Body of pancreas (tissue), 4 donors: Measurements from ENCODE around the gene SLA2. TPM values are rescaled to one million over a fixed set of nuclear protein-coding genes. Genes with fewer than 3 reads are reported as not detected.
A peak's percentile ranks its signal among the peaks of the same experiment; 100 is the strongest.

Source experiments
- ATAC-seq: fragments of 150-250 bp; one replicate; pipeline ENCODE4 v1.9.1; 2016
- DNase-seq, 4 donors: peaks; one replicate each; pipeline ENCODE4 v3.0.0-alpha.2; 2019
- H3K27ac ChIP-seq, 4 donors: fragments of 200-600 bp; sonication (generic); 1 replicate in 3 of 4; 2 replicates in 1 of 4; pipeline versions ENCODE4 v1.5.1 to v1.6.1; 2016 to 2019; ENCODE audit warnings: mild to moderate bottlenecking in 1 of 4, mixed read lengths in 1 of 4, moderate library complexity in 1 of 4
- H3K27me3 ChIP-seq, 2 donors: fragments of 200-600 bp; sonication (generic); one replicate each; pipeline ENCODE4 v1.6.0; 2016; ENCODE audit warnings: mild to moderate bottlenecking in 1 of 2
- H3K36me3 ChIP-seq, 2 donors: fragments of 200-600 bp; sonication (generic); replicated peaks in 1 of 2; 2 replicates each; pipeline ENCODE4 v1.5.1; 2016; ENCODE audit warnings: low read depth in 2 of 2; ENCODE audit not compliant: insufficient read depth in 1 of 2
- H3K4me1 ChIP-seq: fragments of 200-600 bp; sonication (generic); one replicate; pipeline ENCODE4 v1.6.0; 2016
- H3K4me3 ChIP-seq, 2 donors: fragments of 200-600 bp; sonication (generic); 1 replicate in 1 of 2; 2 replicates in 1 of 2; pipeline ENCODE4 v1.5.1; 2016 to 2019
- H3K9me3 ChIP-seq, 3 donors: fragments of 200-600 bp; sonication (generic); 1 replicate in 2 of 3; 2 replicates in 1 of 3; pipeline ENCODE4 v1.5.1; 2016
- CTCF ChIP-seq, 7 experiments: fragments of 450-650 bp in 4 of 7; fragments of 200-600 bp in 3 of 7; sonication (generic) in 3 of 7; IDR thresholded peaks; one replicate each; pipeline ENCODE4 v1.5.1; 2016 to 2019; ENCODE audit warnings: antibody characterized with exemption in 7 of 7
- POLR2A ChIP-seq, 3 donors: fragments of 450-650 bp; IDR thresholded peaks; one replicate each; pipeline ENCODE4 v1.6.1; 2016; ENCODE audit warnings: antibody characterized with exemption in 3 of 3, mild to moderate bottlenecking in 2 of 3
- WGBS, 2 donors: methylation state at CpG; one replicate each; pipeline ENCODE4 v1.1.5; 2017; 5-methylcytosine and 5-hydroxymethylcytosine counted together
- intact Hi-C: fragments of 100-400 bp; cut with DNase I; formaldehyde crosslinking; loops from one replicate; pipeline ENCODE4 v1.15.1; 2023
- total RNA-seq, 2 donors: library from RNA; depleted of rRNA; stranded (reverse); fragments of >200 nt; gene quantifications; one replicate each; pipeline ENCODE4 v1.1.0, GENCODE V29; 2016

Gene SLA2
- total RNA-seq, 2 donors from 2014 or later = 1.0 TPM; not detected in 1

GRCh38 chr20:36573798-36574365 is 72.1 kb downstream of the SLA2 start:
- intact Hi-C loops = no loop called here
- DNase-seq (peak; percentile 23 to 44 (median 33)), ATAC-seq (peak; percentile 10)
- Histone ChIP-seq H3K27me3 (no peaks in the 10 kb centered on the region), H3K4me3 (peak overlapping the region; percentile 78 to 86), H3K36me3 (no peaks in the 10 kb centered on the region), H3K4me1 (peaks cover 33% of the 10 kb centered on the region), H3K27ac (peak overlapping the region; percentile 87 to 98 (median 96)), H3K9me3 (no peaks in the 10 kb centered on the region)
- WGBS, 2 donors = 0 to 1% methylated on average over 2 to 44 of the region's 53 CpGs
- TF ChIP-seq CTCF (IDR thresholded peaks at IDR 0.05) (no peak), POLR2A (IDR thresholded peaks at IDR 0.05) (no peak)

- H3K9me3 ChIP-seq = no peaks in the 10 kb centered on the region
- H3K4me1 ChIP-seq = peaks cover 33% of the 10 kb centered on the region
- ATAC-seq = peak; percentile 80
- peak within 1 kb of the TSS; percentile 87 to 98 (median 96) for H3K27ac ChIP-seq
- 1 to 4% methylated on average over 19 to 55 of the region's 80 CpGs for WGBS, 2 donors
- H3K27me3 ChIP-seq = no peaks in the 10 kb centered on the region
- intact Hi-C loops = no loop called here
- no peak for TF ChIP-seq CTCF (IDR thresholded peaks at IDR 0.05)
- peak; percentile 66 to 75 (median 71) for TF ChIP-seq POLR2A (IDR thresholded peaks at IDR 0.05)
- no peaks in the 10 kb centered on the region for H3K36me3 ChIP-seq
- DNase-seq = peak; percentile 83 to 89 (median 86)
- H3K4me3 ChIP-seq = peak within 1 kb of the TSS; percentile 78 to 86
Measured at GRCh38 chr20:36573103-36573797, 72.7 kb downstream of the SLA2 start, which contains the start of gene TGIF2. TGIF2 (plus strand) TSS chr20:36573597; CDS start chr20:36578775, 5,178 bp downstream.

- no peaks in the 10 kb centered on the region for H3K9me3 ChIP-seq
- peak; percentile 25 for ATAC-seq
- peaks cover 33% of the 10 kb centered on the region for H3K4me1 ChIP-seq
- H3K27me3 ChIP-seq = no peaks in the 10 kb centered on the region
- intact Hi-C loops = no loop called here
- 17 to 23% methylated on average over 10 to 20 of the region's 20 CpGs for WGBS, 2 donors
- no peaks in the 10 kb centered on the region for H3K36me3 ChIP-seq
- peak overlapping the region; percentile 87 to 98 (median 96) for H3K27ac ChIP-seq
- DNase-seq = peak; percentile 33 to 46 (median 44)
- TF ChIP-seq CTCF (IDR thresholded peaks at IDR 0.05) (no peak), POLR2A (IDR thresholded peaks at IDR 0.05) (no peak)
- H3K4me3 ChIP-seq = no peak overlapping the region
Measured at GRCh38 chr20:36572701-36573102, 73.3 kb downstream of the SLA2 start.

- no peak for ATAC-seq
- intact Hi-C loops = no loop called here
- Histone ChIP-seq H3K4me1 (peaks cover 33% of the 10 kb centered on the region), H3K36me3 (no peaks in the 10 kb centered on the region), H3K4me3 (no peak overlapping the region), H3K27me3 (no peaks in the 10 kb centered on the region), H3K27ac (peak overlapping the region; percentile 87 to 98 (median 96)), H3K9me3 (no peaks in the 10 kb centered on the region)
- WGBS, 2 donors = 55 to 75% methylated on average over 17 of the region's 17 CpGs
- no peak for TF ChIP-seq POLR2A (IDR thresholded peaks at IDR 0.05)
- TF ChIP-seq CTCF (IDR thresholded peaks at IDR 0.05) = no peak
- no peak for DNase-seq
Measured at GRCh38 chr20:36571564-36572504, 74.2 kb downstream of the SLA2 start.
